ENCODE data around the gene SCD5. TPM values are rescaled to one million over a fixed set of nuclear protein-coding genes. Genes with fewer than 3 reads are reported as not detected.

SCD5 gene
- total and polyA plus RNA-seq, 2 of the 4 experiments (the other 2 are of a cell fraction): 12.4 to 13.5 TPM

GRCh38 chr4:82666970-82667665 is 131.5 kb downstream of the SCD5 start:
- H3K79me1 ChIP-seq (ENCODE audit: low read depth in 1 of 2, low read length in 2 of 2): no peaks in the 10 kb centered on the region
- no CpG with 5 or more reads among the region's 5 CpGs for WGBS, 2 experiments (ENCODE audit: extremely low coverage in 2 of 2, insufficient read length in 1 of 2)
- no TSS peak for BruUV-seq (replicated peaks)

More at GRCh38 chr4:82666970-82667665, 131.5 kb downstream of the SCD5 start:
- no peaks in the 10 kb centered on the region for H3K9me3 ChIP-seq (ENCODE audit: control insufficient read depth, insufficient read depth, low read length)
- H3K4ac ChIP-seq (ENCODE audit: low read depth, low read length): no peak overlapping the region
- H2BK5ac ChIP-seq (ENCODE audit: low read depth, low read length, poor library complexity, severe bottlenecking): no peak overlapping the region
- POLR2A ChIA-PET (ENCODE audit: unreplicated experiment): no interaction called here
- H4K20me1 ChIP-seq (ENCODE audit: insufficient read depth, low read length): no peaks in the 10 kb centered on the region
- no peaks in the 10 kb centered on the region for H3K27me3 ChIP-seq (ENCODE audit: control insufficient read depth, insufficient read depth, low read length)
- no peaks in the 10 kb centered on the region for H3K9me1 ChIP-seq (ENCODE audit: insufficient read depth, low read length)
- H2BK15ac ChIP-seq (ENCODE audit: low read depth, low read length): no peak overlapping the region
- no peaks in the 10 kb centered on the region; the same call in 1 of the 2 replicates for H3K36me3 ChIP-seq (ENCODE audit: control insufficient read depth, insufficient read depth, low read length)
- H3K56ac ChIP-seq (ENCODE audit: extremely low read depth, insufficient read depth, low read length): no peak overlapping the region
- no peak overlapping the region for H2BK120ac ChIP-seq (ENCODE audit: low read depth, low read length)
- no peak overlapping the region for H3K18ac ChIP-seq (ENCODE audit: low read depth, low read length)
- CTCF ChIA-PET: no interaction called here
- H3K9ac ChIP-seq (ENCODE audit: low read depth, low read length): no peak overlapping the region
- in situ Hi-C loops (cut with MboI; ENCODE audit: low sequenced_read_pairs): no loop called here
- ATAC-seq (ENCODE audit: low read depth): no peak
- no peak overlapping the region for H3K4me3 ChIP-seq (ENCODE audit: insufficient read depth, low read depth, low read length)
- no peak for TF ChIP-seq NFE2L2 (IDR thresholded peaks at IDR 0.05; ENCODE audit: low read depth, low read length)
- TF ChIP-seq, protein P1, sequence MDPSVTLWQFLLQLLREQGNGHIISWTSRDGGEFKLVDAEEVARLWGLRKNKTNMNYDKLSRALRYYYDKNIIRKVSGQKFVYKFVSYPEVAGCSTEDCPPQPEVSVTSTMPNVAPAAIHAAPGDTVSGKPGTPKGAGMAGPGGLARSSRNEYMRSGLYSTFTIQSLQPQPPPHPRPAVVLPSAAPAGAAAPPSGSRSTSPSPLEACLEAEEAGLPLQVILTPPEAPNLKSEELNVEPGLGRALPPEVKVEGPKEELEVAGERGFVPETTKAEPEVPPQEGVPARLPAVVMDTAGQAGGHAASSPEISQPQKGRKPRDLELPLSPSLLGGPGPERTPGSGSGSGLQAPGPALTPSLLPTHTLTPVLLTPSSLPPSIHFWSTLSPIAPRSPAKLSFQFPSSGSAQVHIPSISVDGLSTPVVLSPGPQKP (IDR thresholded peaks at IDR 0.05; ENCODE audit: borderline replicate concordance, low read depth, low read length): no peak
- TF ChIP-seq RFX5 (IDR thresholded peaks at IDR 0.05; ENCODE audit: low read depth, low read length): no peak
- no peak for TF ChIP-seq RAD21 (IDR thresholded peaks at IDR 0.05; ENCODE audit: low read length)
- TF ChIP-seq, protein P2, sequence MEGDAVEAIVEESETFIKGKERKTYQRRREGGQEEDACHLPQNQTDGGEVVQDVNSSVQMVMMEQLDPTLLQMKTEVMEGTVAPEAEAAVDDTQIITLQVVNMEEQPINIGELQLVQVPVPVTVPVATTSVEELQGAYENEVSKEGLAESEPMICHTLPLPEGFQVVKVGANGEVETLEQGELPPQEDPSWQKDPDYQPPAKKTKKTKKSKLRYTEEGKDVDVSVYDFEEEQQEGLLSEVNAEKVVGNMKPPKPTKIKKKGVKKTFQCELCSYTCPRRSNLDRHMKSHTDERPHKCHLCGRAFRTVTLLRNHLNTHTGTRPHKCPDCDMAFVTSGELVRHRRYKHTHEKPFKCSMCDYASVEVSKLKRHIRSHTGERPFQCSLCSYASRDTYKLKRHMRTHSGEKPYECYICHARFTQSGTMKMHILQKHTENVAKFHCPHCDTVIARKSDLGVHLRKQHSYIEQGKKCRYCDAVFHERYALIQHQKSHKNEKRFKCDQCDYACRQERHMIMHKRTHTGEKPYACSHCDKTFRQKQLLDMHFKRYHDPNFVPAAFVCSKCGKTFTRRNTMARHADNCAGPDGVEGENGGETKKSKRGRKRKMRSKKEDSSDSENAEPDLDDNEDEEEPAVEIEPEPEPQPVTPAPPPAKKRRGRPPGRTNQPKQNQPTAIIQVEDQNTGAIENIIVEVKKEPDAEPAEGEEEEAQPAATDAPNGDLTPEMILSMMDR (conservative IDR thresholded peaks at IDR 0.05; ENCODE audit: low read depth, low read length): no peak
- no peak for TF ChIP-seq MXI1 (IDR thresholded peaks at IDR 0.05; ENCODE audit: borderline replicate concordance, low read depth, low read length)
- no peak for TF ChIP-seq USF2 (IDR thresholded peaks at IDR 0.05; ENCODE audit: low read depth, low read length)
- no peak overlapping the region for H2AK5ac ChIP-seq (ENCODE audit: low read depth, low read length)
- no peak overlapping the region for H2AFZ ChIP-seq (replicated peaks; ENCODE audit: low read length, poor library complexity)
- H3K4me1 ChIP-seq (ENCODE audit: control insufficient read depth, insufficient read depth, low read length): no peaks in the 10 kb centered on the region
- H3K4me2 ChIP-seq (ENCODE audit: low read depth, low read length): no peak overlapping the region
- no peak overlapping the region for H4K8ac ChIP-seq (ENCODE audit: low read depth in 2 of 2, low read length in 2 of 2)
- no peak overlapping the region for H4K5ac ChIP-seq (ENCODE audit: low read depth, low read length)
- H3K27ac ChIP-seq (ENCODE audit: insufficient read depth, low read length): no peak overlapping the region
- no peak overlapping the region for H2BK20ac ChIP-seq (ENCODE audit: low read depth, low read length)
- no peak overlapping the region for H3K14ac ChIP-seq (replicated peaks; ENCODE audit: low read depth, low read length)
- H2AK9ac ChIP-seq (replicated peaks; ENCODE audit: low read depth, low read length, poor library complexity): no peak overlapping the region
- H4K91ac ChIP-seq (ENCODE audit: insufficient read depth, low read depth, low read length): no peak overlapping the region
- intact Hi-C loops (cut with micrococcal nuclease): no loop called here
- dilution Hi-C loops (cut with HindIII; ENCODE audit: low sequenced_read_pairs, unreplicated experiment): no loop called here
- no peak for DNase-seq
- H3K23ac ChIP-seq (ENCODE audit: low read depth, low read length): no peak overlapping the region

All from IMR-90 (cell line).